HepG2 (cell line): Measurements from ENCODE around the gene UGP2. TPM values are rescaled to one million over a fixed set of nuclear protein-coding genes. Genes with fewer than 3 reads are reported as not detected.

ENCODE experiments used
- DMAP1 ChIP-seq: IDR thresholded peaks from 2 replicates; pipeline ENCODE4 v1.6.1; 2016
- EHMT2 ChIP-seq: fragments of 200-600 bp; sonication (generic); IDR thresholded peaks from 2 replicates; pipeline ENCODE4 v1.7.0; 2017; ENCODE audit warnings: antibody characterized with exemption, low read depth, low read length, borderline replicate concordance
- FOXK1 ChIP-seq: sonication (generic); formaldehyde crosslinking; IDR thresholded peaks from 2 replicates; pipeline ENCODE4 v1.4.0; 2020; ENCODE audit warnings: low read depth, missing genetic modification reagents, borderline replicate concordance
- GLI4 ChIP-seq: sonication (generic); formaldehyde crosslinking; IDR thresholded peaks from 2 replicates; pipeline ENCODE4 v1.5.1; 2020; ENCODE audit warnings: missing genetic modification reagents, mild to moderate bottlenecking, moderate library complexity, borderline replicate concordance
- MYNN ChIP-seq: sonication (generic); formaldehyde crosslinking; IDR thresholded peaks from 2 replicates; pipeline ENCODE4 v1.4.0; 2020; ENCODE audit warnings: mild to moderate bottlenecking, low read depth, missing genetic modification reagents
- NBN ChIP-seq: fragments of 450-650 bp; conservative IDR thresholded peaks from 2 replicates; pipeline ENCODE4 v1.6.1; 2017
- SP5 ChIP-seq: IDR thresholded peaks from 2 replicates; pipeline ENCODE4 v1.6.1; 2016; ENCODE audit warnings: low read depth, borderline replicate concordance
- ZNF326 ChIP-seq: sonication (generic); formaldehyde crosslinking; IDR thresholded peaks from 2 replicates; pipeline ENCODE4 v1.4.0; 2020; ENCODE audit warnings: missing genetic modification reagents, borderline replicate concordance
- ZNF33B ChIP-seq: sonication (generic); formaldehyde crosslinking; IDR thresholded peaks from 2 replicates; pipeline ENCODE4 v1.5.1; 2020; ENCODE audit warnings: mild to moderate bottlenecking, missing genetic modification reagents
- ZNF549 ChIP-seq: sonication (generic); formaldehyde crosslinking; IDR thresholded peaks from 2 replicates; pipeline ENCODE4 v1.5.0; 2020; ENCODE audit warnings: missing genetic modification reagents
- ZNF569 ChIP-seq: sonication (generic); formaldehyde crosslinking; IDR thresholded peaks from 2 replicates; pipeline ENCODE4 v1.5.0; 2020; ENCODE audit warnings: mild to moderate bottlenecking, missing genetic modification reagents, moderate library complexity, borderline replicate concordance
- polyA plus RNA-seq, 8 experiments: library from polyadenylated mRNA; depleted of rRNA in 3 of 8; stranded (reverse) in 7 of 8; unstranded in 1 of 8; fragments of >200 nt; fragmentation: Illumina TruSeq in 4 of 8; extraction: Trizol in 4 of 8; gene quantifications; 2 replicates each; pipeline versions ENCODE4 v1.2.1 to v1.2.3, GENCODE V29; 2011 to 2016; ENCODE audit warnings: low read depth in 4 of 8, missing spikeins in 1 of 8, mixed read lengths in 1 of 8; ENCODE audit not compliant: insufficient read depth in 1 of 8
- total RNA-seq, 5 experiments: library from RNA; depleted of rRNA; stranded (reverse); fragments of >200 nt; fragmentation: Illumina TruSeq; extraction: Trizol; gene quantifications; 2 replicates each; pipeline ENCODE4 v1.2.3, GENCODE V29; 2016; ENCODE audit warnings: low read depth in 1 of 5
- TF ChIP-seq, protein P1 (sequence below): sonication (generic); formaldehyde crosslinking; IDR thresholded peaks from 2 replicates; pipeline ENCODE4 v1.4.0; 2020; ENCODE audit warnings: missing genetic modification reagents
- TF ChIP-seq, protein P2 (sequence below): sonication (generic); formaldehyde crosslinking; IDR thresholded peaks from 2 replicates; pipeline ENCODE4 v1.4.0; 2020; ENCODE audit warnings: mild to moderate bottlenecking, missing genetic modification reagents, borderline replicate concordance
- TF ChIP-seq, protein P3 (sequence below): sonication (generic); formaldehyde crosslinking; conservative IDR thresholded peaks from 2 replicates; pipeline ENCODE4 v1.8.0; 2022; ENCODE audit warnings: missing genetic modification reagents
- TF ChIP-seq, protein P4 (sequence below): IDR thresholded peaks from 2 replicates; pipeline ENCODE4 v1.6.1; 2018; ENCODE audit warnings: missing genetic modification reagents, mild to moderate bottlenecking, missing compliant biosample characterization
- TF ChIP-seq, protein P5 (sequence below): sonication (generic); formaldehyde crosslinking; IDR thresholded peaks from 2 replicates; pipeline ENCODE4 v1.5.1; 2020; ENCODE audit warnings: mild to moderate bottlenecking, moderate library complexity, missing genetic modification reagents
- TF ChIP-seq, protein P6 (sequence below): IDR thresholded peaks from 2 replicates; pipeline ENCODE4 v1.6.1; 2016; ENCODE audit warnings: low read depth

The UGP2 gene
- total and polyA plus RNA-seq, 2 of the 13 experiments (the other 11 are each of a cell fraction or from before 2014, with no cell fraction given), result 96.0 to 134 TPM

DNA sequence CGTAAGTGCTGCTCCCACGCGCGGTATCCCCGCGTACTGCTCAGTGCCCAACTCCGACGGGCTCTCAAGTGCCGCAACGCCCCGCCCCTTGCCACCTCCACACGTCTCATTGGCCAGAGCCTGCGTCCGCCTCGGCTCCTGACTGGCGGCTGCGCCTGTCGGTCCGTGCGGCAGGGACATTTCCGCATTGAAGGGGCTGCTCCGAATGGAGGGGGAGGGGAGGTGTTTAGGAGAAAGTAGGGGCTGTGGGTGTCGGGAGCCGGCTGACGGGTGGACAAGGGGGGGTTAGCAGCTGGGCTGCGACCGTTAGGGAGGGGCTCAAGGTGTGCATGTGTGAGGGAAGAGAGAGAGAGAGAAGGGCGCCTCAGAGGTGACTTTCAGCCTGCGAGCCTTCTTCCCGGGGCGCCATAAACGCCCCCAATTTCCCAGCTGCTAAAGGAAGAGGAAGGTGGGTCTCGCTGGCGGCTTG lies 877 bp upstream of the UGP2 start (continued):
- TF ChIP-seq, protein P1, sequence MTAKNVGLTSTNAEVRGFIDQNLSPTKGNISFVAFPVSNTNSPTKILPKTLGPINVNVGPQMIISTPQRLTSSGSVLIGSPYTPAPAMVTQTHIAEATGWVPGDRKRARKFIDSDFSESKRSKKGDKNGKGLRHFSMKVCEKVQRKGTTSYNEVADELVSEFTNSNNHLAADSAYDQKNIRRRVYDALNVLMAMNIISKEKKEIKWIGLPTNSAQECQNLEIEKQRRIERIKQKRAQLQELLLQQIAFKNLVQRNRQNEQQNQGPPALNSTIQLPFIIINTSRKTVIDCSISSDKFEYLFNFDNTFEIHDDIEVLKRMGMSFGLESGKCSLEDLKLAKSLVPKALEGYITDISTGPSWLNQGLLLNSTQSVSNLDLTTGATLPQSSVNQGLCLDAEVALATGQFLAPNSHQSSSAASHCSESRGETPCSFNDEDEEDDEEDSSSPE (CRISPR knock-in tag), result peak; percentile 68
- TF ChIP-seq ZNF326 (no peak), FOXK1 (CRISPR knock-in tag) (peak; percentile 66; the same call in 1 of the 2 replicates), EHMT2 (no peak), ZNF549 (CRISPR knock-in tag) (no peak), SP5 (CRISPR knock-in tag) (peak; percentile 61), GLI4 (CRISPR knock-in tag) (peak; percentile 94; the same call in 1 of the 2 replicates), DMAP1 (CRISPR knock-in tag) (no peak; the same call in 1 of the 2 replicates), ZNF569 (CRISPR knock-in tag) (no peak; the same call in 1 of the 2 replicates), NBN (no peak), MYNN (CRISPR knock-in tag) (no peak), ZNF33B (CRISPR knock-in tag) (no peak; the same call in 1 of the 2 replicates)
- TF ChIP-seq, protein P2, sequence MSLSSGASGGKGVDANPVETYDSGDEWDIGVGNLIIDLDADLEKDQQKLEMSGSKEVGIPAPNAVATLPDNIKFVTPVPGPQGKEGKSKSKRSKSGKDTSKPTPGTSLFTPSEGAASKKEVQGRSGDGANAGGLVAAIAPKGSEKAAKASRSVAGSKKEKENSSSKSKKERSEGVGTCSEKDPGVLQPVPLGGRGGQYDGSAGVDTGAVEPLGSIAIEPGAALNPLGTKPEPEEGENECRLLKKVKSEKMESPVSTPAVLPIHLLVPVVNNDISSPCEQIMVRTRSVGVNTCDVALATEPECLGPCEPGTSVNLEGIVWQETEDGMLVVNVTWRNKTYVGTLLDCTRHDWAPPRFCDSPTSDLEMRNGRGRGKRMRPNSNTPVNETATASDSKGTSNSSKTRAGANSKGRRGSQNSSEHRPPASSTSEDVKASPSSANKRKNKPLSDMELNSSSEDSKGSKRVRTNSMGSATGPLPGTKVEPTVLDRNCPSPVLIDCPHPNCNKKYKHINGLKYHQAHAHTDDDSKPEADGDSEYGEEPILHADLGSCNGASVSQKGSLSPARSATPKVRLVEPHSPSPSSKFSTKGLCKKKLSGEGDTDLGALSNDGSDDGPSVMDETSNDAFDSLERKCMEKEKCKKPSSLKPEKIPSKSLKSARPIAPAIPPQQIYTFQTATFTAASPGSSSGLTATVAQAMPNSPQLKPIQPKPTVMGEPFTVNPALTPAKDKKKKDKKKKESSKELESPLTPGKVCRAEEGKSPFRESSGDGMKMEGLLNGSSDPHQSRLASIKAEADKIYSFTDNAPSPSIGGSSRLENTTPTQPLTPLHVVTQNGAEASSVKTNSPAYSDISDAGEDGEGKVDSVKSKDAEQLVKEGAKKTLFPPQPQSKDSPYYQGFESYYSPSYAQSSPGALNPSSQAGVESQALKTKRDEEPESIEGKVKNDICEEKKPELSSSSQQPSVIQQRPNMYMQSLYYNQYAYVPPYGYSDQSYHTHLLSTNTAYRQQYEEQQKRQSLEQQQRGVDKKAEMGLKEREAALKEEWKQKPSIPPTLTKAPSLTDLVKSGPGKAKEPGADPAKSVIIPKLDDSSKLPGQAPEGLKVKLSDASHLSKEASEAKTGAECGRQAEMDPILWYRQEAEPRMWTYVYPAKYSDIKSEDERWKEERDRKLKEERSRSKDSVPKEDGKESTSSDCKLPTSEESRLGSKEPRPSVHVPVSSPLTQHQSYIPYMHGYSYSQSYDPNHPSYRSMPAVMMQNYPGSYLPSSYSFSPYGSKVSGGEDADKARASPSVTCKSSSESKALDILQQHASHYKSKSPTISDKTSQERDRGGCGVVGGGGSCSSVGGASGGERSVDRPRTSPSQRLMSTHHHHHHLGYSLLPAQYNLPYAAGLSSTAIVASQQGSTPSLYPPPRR, result peak; percentile 72
- TF ChIP-seq, protein P3, sequence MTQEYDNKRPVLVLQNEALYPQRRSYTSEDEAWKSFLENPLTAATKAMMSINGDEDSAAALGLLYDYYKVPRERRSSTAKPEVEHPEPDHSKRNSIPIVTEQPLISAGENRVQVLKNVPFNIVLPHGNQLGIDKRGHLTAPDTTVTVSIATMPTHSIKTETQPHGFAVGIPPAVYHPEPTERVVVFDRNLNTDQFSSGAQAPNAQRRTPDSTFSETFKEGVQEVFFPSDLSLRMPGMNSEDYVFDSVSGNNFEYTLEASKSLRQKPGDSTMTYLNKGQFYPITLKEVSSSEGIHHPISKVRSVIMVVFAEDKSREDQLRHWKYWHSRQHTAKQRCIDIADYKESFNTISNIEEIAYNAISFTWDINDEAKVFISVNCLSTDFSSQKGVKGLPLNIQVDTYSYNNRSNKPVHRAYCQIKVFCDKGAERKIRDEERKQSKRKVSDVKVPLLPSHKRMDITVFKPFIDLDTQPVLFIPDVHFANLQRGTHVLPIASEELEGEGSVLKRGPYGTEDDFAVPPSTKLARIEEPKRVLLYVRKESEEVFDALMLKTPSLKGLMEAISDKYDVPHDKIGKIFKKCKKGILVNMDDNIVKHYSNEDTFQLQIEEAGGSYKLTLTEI (CRISPR knock-in tag), result no peak
- TF ChIP-seq, protein P4, sequence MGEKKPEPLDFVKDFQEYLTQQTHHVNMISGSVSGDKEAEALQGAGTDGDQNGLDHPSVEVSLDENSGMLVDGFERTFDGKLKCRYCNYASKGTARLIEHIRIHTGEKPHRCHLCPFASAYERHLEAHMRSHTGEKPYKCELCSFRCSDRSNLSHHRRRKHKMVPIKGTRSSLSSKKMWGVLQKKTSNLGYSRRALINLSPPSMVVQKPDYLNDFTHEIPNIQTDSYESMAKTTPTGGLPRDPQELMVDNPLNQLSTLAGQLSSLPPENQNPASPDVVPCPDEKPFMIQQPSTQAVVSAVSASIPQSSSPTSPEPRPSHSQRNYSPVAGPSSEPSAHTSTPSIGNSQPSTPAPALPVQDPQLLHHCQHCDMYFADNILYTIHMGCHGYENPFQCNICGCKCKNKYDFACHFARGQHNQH (CRISPR knock-in tag), result peak; percentile 79
- TF ChIP-seq, protein P5, sequence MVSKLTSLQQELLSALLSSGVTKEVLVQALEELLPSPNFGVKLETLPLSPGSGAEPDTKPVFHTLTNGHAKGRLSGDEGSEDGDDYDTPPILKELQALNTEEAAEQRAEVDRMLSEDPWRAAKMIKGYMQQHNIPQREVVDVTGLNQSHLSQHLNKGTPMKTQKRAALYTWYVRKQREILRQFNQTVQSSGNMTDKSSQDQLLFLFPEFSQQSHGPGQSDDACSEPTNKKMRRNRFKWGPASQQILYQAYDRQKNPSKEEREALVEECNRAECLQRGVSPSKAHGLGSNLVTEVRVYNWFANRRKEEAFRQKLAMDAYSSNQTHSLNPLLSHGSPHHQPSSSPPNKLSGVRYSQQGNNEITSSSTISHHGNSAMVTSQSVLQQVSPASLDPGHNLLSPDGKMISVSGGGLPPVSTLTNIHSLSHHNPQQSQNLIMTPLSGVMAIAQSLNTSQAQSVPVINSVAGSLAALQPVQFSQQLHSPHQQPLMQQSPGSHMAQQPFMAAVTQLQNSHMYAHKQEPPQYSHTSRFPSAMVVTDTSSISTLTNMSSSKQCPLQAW (CRISPR knock-in tag), result peak; percentile 92
- TF ChIP-seq, protein P6, sequence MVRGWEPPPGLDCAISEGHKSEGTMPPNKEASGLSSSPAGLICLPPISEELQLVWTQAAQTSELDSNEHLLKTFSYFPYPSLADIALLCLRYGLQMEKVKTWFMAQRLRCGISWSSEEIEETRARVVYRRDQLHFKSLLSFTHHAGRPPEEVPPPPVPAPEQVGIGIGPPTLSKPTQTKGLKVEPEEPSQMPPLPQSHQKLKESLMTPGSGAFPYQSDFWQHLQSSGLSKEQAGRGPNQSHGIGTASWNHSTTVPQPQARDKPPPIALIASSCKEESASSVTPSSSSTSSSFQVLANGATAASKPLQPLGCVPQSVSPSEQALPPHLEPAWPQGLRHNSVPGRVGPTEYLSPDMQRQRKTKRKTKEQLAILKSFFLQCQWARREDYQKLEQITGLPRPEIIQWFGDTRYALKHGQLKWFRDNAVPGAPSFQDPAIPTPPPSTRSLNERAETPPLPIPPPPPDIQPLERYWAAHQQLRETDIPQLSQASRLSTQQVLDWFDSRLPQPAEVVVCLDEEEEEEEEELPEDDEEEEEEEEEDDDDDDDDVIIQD (CRISPR knock-in tag), result no peak; the same call in 1 of the 2 replicates
